HG02588 (cell line): ENCODE data around the gene USP17L10.
"Not testable (repeated sequence)": the region's sequence is repeated elsewhere in the genome, so short reads cannot be mapped to it uniquely, and the experiment has no call there.

ENCODE experiments used
- ATAC-seq: cut with Tn5 transposase; IDR thresholded peaks from one replicate; pipeline ENCODE4 v1.9.1; 2021; ENCODE audit warnings: mild to moderate bottlenecking, moderate library complexity; ENCODE audit not compliant: unreplicated experiment

USP17L10 gene, protein sequence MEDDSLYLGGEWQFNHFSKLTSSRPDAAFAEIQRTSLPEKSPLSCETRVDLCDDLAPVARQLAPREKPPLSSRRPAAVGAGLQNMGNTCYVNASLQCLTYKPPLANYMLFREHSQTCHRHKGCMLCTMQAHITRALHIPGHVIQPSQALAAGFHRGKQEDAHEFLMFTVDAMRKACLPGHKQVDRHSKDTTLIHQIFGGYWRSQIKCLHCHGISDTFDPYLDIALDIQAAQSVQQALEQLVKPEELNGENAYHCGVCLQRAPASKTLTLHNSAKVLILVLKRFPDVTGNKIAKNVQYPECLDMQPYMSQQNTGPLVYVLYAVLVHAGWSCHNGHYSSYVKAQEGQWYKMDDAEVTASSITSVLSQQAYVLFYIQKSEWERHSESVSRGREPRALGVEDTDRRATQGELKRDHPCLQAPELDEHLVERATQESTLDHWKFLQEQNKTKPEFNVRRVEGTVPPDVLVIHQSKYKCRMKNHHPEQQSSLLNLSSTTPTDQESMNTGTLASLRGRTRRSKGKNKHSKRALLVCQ

DNA sequence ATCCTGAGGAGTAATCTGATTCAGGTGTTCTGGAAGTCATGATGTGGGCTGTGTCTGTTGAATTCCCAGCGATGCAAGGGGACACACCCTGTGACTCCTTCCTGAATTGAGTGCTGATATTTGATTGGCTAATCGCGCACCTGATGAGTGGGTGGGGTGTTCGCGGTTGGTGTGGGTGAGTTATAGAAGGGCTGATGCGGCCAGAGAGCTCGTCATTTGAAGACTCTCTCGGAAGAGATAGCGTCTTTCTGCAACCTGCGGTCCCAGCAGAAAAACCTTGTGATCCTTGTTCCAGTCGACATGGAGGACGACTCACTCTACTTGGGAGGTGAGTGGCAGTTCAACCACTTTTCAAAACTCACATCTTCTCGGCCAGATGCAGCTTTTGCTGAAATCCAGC lies at the start of gene USP17L10:
Gene USP17L10, plus strand, starts transcription at position 301 of the 400 bp plus-strand sequence. Its CDS starts 0 bp downstream, at position 301.
- not testable (repeated sequence) for ATAC-seq

DNA sequence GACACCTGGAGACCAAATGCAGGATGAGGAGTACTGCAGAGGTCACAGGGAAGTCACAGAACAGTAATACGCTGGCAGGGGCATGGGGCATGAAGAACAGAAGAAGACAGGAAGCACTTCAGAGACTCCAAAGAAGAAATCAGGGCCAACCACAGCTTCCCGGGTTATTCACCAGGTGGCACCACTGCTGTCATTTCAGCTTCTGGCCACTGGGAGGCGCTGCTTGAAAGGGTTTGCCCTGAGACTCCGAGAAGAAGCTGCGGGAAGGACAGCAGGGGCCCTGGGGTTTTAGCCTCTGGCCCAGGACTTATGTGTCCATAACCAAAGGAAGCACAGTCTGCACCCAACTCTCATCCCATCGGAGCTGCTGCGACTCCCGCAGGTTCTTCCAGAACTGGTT lies 44.5 kb upstream of the USP17L10 start:
- ATAC-seq, result not testable (repeated sequence)

DNA sequence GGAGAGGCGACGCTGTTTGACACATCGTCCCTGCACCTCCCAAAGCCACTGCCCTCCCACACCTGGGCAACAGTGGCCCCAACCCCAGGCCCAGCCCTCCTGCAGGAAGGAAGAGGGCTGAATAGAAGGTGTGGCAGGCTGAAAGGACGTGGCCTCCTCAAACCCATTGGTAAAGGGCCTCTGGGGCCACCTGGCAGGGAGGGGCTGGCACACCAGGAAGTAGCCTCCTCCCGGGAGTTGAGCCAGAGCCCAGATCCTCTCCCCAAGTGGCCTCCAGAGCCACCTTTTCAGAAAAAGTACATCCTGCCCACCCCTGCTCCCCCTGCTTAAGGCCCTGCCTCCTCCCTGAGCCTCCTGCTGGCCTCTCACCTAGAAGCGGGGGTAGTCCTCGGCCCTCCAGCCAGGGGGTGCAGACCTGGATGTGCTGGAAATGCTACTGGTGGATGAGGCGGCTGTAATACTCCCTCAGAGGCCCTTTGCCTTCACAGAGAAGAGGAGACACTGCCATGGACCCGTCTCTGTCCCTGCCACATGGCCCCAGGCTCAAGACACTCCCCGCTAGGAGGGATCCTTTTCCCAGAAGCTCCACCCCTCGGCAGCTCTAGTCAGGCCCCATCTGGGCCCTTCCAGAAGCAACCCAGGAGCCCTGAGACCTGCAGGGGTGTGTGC lies 40.5 kb upstream of the USP17L10 start, which contains the start of gene FAM90A26:
Gene FAM90A26, plus strand, starts transcription at position 619 of the 669 bp plus-strand sequence. CDS start 2,764 bp downstream, outside the sequence.
- ATAC-seq, result not testable (repeated sequence)

DNA sequence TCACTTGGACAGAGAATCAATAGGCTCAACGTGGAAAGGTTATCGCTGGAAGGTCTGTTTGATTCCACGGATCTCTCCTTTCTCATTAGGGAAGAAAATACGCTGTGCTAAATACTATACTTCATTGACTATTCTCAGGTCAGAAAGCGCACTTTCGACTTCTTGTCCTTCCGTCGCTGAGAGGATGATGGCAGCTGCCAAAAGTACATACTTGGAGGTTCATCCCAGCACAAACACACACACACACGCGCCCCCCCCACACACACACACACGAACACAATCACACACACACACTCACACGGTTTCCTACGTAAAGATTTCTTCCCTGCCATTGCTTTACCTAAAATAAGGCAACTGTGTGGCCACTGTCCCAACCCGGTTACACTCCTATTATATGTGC lies 4.2 kb downstream of the USP17L10 start:
- not testable (repeated sequence) for ATAC-seq

DNA sequence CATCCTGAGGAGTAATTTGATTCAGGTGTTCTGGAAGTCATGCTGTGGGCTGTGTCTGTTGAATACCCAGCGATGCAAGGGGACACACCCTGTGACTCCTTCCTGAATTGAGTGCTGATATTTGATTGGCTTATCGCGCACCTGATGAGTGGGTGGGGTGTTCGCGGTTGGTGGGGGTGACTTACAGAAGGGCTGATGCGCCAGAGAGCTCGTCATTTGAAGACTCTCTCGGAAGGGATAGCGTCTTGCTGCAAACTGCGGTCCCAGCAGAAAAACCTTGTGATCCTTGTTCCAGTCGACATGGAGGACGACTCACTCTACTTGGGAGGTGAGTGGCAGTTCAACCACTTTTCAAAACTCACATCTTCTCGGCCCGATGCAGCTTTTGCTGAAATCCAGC lies 4.6 kb downstream of the USP17L10 start, which contains the start of gene USP17L11:
Gene USP17L11, plus strand, starts transcription at position 301 of the 400 bp plus-strand sequence. Its CDS starts 0 bp downstream, at position 301.
- ATAC-seq, result not testable (repeated sequence)

DNA sequence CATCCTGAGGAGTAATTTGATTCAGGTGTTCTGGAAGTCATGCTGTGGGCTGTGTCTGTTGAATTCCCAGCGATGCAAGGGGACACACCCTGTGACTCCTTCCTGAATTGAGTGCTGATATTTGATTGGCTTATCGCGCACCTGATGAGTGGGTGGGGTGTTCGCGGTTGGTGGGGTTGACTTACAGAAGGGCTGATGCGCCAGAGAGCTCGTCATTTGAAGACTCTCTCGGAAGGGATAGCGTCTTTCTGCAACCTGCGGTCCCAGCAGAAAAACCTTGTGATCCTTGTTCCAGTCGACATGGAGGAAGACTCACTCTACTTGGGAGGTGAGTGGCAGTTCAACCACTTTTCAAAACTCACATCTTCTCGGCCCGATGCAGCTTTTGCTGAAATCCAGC lies 9.4 kb downstream of the USP17L10 start, which contains the start of gene USP17L12:
Gene USP17L12, plus strand, starts transcription at position 301 of the 400 bp plus-strand sequence. Its CDS starts 0 bp downstream, at position 301.
- not testable (repeated sequence) for ATAC-seq

DNA sequence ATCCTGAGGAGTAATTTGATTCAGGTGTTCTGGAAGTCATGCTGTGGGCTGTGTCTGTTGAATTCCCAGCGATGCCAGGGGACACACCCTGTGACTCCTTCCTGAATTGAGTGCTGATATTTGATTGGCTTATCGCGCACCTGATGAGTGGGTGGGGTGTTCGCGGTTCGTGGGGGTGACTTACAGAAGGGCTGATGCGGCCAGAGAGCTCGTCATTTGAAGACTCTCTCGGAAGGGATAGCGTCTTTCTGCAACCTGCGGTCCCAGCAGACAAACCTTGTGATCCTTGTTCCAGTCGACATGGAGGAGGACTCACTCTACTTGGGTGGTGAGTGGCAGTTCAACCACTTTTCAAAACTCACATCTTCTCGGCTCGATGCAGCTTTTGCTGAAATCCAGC lies 14.1 kb downstream of the USP17L10 start, which contains the start of gene USP17L13:
Gene USP17L13, plus strand, starts transcription at position 301 of the 400 bp plus-strand sequence. Its CDS starts 0 bp downstream, at position 301.
- ATAC-seq, result not testable (repeated sequence)

DNA sequence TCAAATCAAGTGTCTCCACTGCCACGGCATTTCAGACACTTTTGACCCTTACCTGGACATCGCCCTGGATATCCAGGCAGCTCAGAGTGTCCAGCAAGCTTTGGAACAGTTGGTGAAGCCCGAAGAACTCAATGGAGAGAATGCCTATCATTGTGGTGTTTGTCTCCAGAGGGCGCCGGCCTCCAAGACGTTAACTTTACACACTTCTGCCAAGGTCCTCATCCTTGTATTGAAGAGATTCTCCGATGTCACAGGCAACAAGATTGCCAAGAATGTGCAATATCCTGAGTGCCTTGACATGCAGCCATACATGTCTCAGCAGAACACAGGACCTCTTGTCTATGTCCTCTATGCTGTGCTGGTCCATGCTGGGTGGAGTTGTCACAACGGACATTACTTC lies 19.8 kb downstream of the USP17L10 start:
- not testable (repeated sequence) for ATAC-seq

DNA sequence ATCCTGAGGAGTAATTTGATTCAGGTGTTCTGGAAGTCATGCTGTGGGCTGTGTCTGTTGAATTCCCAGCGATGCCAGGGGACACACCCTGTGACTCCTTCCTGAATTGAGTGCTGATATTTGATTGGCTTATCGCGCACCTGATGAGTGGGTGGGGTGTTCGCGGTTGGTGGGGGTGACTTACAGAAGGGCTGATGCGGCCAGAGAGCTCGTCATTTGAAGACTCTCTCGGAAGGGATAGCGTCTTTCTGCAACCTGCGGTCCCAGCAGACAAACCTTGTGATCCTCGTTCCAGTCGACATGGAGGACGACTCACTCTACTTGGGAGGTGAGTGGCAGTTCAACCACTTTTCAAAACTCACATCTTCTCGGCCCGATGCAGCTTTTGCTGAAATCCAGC lies 23.6 kb downstream of the USP17L10 start, which contains the start of gene USP17L15:
Gene USP17L15, plus strand, starts transcription at position 301 of the 400 bp plus-strand sequence. Its CDS starts 0 bp downstream, at position 301.
- not testable (repeated sequence) for ATAC-seq

DNA sequence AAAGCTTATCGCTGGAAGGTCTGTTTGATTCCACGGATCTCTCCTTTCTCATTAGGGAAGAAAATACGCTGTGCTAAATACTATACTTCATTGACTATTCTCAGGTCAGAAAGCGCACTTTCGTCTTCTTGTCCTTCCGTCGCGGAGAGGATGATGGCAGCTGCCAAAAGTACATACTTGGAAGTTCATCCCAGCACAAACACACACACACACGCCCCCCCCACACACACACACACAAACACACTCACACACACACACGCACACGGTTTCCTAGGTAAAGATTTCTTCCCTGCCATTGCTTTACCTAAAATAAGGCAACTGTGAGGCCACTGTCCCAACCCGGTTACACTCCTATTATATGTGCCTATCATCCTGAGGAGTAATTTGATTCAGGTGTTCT lies 28.0 kb downstream of the USP17L10 start:
- ATAC-seq, result not testable (repeated sequence)

DNA sequence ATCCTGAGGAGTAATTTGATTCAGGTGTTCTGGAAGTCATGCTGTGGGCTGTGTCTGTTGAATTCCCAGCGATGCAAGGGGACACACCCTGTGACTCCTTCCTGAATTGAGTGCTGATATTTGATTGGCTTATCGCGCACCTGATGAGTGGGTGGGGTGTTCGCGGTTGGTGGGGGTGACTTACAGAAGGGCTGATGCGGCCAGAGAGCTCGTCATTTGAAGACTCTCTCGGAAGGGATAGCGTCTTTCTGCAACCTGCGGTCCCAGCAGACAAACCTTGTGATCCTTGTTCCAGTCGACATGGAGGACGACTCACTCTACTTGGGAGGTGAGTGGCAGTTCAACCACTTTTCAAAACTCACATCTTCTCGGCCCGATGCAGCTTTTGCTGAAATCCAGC lies 33.1 kb downstream of the USP17L10 start, which contains the start of gene USP17L17:
Gene USP17L17, plus strand, starts transcription at position 301 of the 400 bp plus-strand sequence. Its CDS starts 0 bp downstream, at position 301.
- not testable (repeated sequence) for ATAC-seq

DNA sequence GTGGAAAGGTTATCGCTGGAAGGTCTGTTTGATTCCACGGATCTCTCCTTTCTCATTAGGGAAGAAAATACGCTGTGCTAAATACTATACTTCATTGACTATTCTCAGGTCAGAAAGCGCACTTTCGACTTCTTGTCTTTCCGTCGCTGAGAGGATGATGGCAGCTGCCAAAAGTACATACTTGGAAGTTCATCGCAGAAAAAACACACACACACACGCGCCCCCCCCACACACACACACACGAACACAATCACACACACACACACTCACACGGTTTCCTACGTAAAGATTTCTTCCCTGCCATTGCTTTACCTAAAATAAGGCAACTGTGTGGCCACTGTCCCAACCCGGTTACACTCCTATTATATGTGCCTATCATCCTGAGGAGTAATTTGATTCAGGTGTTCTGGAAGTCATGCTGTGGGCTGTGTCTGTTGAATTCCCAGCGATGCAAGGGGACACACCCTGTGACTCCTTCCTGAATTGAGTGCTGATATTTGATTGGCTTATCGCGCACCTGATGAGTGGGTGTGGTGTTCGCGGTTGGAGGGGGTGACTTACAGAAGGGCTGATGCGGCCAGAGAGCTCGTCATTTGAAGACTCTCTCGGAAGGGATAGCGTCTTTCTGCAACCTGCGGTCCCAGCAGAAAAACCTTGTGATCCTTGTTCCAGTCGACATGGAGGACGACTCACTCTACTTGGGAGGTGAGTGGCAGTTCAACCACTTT lies 37.7 kb downstream of the USP17L10 start, which contains the start of gene USP17L18:
Gene USP17L18, plus strand, starts transcription at position 678 of the 728 bp plus-strand sequence. Its CDS starts 0 bp downstream, at position 678.
- ATAC-seq, result not testable (repeated sequence)

DNA sequence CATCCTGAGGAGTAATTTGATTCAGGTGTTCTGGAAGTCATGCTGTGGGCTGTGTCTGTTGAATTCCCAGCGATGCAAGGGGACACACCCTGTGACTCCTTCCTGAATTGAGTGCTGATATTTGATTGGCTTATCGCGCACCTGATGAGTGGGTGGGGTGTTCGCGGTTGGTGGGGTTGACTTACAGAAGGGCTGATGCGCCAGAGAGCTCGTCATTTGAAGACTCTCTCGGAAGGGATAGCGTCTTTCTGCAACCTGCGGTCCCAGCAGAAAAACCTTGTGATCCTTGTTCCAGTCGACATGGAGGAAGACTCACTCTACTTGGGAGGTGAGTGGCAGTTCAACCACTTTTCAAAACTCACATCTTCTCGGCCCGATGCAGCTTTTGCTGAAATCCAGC lies 42.6 kb downstream of the USP17L10 start, which contains the start of gene USP17L19:
Gene USP17L19, plus strand, starts transcription at position 301 of the 400 bp plus-strand sequence. Its CDS starts 0 bp downstream, at position 301.
- ATAC-seq, result not testable (repeated sequence)

DNA sequence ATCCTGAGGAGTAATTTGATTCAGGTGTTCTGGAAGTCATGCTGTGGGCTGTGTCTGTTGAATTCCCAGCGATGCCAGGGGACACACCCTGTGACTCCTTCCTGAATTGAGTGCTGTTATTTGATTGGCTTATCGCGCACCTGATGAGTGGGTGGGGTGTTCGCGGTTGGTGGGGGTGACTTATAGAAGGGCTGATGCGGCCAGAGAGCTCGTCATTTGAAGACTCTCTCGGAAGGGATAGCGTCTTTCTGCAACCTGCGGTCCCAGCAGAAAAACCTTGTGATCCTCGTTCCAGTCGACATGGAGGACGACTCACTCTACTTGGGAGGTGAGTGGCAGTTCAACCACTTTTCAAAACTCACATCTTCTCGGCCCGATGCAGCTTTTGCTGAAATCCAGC lies 47.4 kb downstream of the USP17L10 start, which contains the start of gene USP17L20:
Gene USP17L20, plus strand, starts transcription at position 301 of the 400 bp plus-strand sequence. Its CDS starts 0 bp downstream, at position 301.
- ATAC-seq, result not testable (repeated sequence)
